HL-60 (cell line): Measurements from ENCODE around the gene PPP1R1C.

Experiments
- DNase-seq, 2 experiments: peaks; one replicate each; pipeline ENCODE4 v3.0.0-alpha.2; 2010 to 2020; ENCODE audit warnings: low read depth in 1 of 2, low spot score in 1 of 2
- H3K27ac ChIP-seq: fragments of 250-450 bp; sonication (Bioruptor Pico); replicated peaks from 2 replicates; pipeline ENCODE4 v1.5.1; 2020; ENCODE audit warnings: mild to moderate bottlenecking, moderate library complexity
- H3K27me3 ChIP-seq: fragments of 250-450 bp; sonication (Bioruptor Pico); 2 replicates; pipeline ENCODE4 v1.5.1; 2021; ENCODE audit warnings: mild to moderate bottlenecking, moderate library complexity; ENCODE audit not compliant: insufficient read depth, poor library complexity, severe bottlenecking
- H3K4me3 ChIP-seq: replicated peaks from 2 replicates; pipeline ENCODE4 v1.5.1; 2011; ENCODE audit warnings: mild to moderate bottlenecking, control low read depth, low read length; ENCODE audit not compliant: insufficient read depth
- GABPA ChIP-seq: IDR thresholded peaks from 2 replicates; pipeline ENCODE4 v1.6.1; 2012; ENCODE audit warnings: low read depth
- POLR2AphosphoS5 ChIP-seq: IDR thresholded peaks from 2 replicates; pipeline ENCODE4 v1.6.1; 2012; ENCODE audit warnings: low read depth
- SPI1 ChIP-seq: IDR thresholded peaks from 2 replicates; pipeline ENCODE4 v1.6.1; 2012; ENCODE audit warnings: low read depth, mild to moderate bottlenecking, borderline replicate concordance
- TF ChIP-seq, protein P1 (sequence below): IDR thresholded peaks from one replicate; pipeline ENCODE4 v1.5.1; 2011; ENCODE audit warnings: low read length, control low read depth, inconsistent platforms; ENCODE audit not compliant: insufficient read depth
- TF ChIP-seq, protein P2 (sequence below): IDR thresholded peaks from 2 replicates; pipeline ENCODE4 v1.6.1; 2012; ENCODE audit warnings: low read depth; ENCODE audit not compliant: insufficient replicate concordance

Gene PPP1R1C

DNA sequence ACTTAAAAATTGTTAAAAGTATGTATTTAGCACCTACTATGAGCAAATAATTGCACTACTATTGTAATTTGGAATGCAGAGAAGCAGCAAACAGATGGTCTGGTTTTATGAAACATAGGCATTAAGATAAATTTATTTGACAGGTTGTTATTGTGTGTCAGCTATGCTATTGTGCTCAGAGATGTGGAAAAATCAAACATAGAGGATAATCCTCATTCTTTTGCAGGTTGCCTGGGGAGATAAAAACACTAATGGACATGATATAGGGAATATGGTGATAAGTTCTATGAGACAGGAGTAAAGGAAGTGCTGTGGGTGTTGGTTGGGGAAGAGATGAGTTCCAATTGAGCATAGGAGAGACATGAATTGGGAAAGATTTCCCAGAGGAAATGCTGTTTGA is 71.3 kb downstream of the PPP1R1C start:
- TF ChIP-seq, protein P1, sequence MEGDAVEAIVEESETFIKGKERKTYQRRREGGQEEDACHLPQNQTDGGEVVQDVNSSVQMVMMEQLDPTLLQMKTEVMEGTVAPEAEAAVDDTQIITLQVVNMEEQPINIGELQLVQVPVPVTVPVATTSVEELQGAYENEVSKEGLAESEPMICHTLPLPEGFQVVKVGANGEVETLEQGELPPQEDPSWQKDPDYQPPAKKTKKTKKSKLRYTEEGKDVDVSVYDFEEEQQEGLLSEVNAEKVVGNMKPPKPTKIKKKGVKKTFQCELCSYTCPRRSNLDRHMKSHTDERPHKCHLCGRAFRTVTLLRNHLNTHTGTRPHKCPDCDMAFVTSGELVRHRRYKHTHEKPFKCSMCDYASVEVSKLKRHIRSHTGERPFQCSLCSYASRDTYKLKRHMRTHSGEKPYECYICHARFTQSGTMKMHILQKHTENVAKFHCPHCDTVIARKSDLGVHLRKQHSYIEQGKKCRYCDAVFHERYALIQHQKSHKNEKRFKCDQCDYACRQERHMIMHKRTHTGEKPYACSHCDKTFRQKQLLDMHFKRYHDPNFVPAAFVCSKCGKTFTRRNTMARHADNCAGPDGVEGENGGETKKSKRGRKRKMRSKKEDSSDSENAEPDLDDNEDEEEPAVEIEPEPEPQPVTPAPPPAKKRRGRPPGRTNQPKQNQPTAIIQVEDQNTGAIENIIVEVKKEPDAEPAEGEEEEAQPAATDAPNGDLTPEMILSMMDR: no peak
- TF ChIP-seq GABPA (no peak), POLR2AphosphoS5 (no peak), SPI1 (no peak)
- TF ChIP-seq, protein P2, sequence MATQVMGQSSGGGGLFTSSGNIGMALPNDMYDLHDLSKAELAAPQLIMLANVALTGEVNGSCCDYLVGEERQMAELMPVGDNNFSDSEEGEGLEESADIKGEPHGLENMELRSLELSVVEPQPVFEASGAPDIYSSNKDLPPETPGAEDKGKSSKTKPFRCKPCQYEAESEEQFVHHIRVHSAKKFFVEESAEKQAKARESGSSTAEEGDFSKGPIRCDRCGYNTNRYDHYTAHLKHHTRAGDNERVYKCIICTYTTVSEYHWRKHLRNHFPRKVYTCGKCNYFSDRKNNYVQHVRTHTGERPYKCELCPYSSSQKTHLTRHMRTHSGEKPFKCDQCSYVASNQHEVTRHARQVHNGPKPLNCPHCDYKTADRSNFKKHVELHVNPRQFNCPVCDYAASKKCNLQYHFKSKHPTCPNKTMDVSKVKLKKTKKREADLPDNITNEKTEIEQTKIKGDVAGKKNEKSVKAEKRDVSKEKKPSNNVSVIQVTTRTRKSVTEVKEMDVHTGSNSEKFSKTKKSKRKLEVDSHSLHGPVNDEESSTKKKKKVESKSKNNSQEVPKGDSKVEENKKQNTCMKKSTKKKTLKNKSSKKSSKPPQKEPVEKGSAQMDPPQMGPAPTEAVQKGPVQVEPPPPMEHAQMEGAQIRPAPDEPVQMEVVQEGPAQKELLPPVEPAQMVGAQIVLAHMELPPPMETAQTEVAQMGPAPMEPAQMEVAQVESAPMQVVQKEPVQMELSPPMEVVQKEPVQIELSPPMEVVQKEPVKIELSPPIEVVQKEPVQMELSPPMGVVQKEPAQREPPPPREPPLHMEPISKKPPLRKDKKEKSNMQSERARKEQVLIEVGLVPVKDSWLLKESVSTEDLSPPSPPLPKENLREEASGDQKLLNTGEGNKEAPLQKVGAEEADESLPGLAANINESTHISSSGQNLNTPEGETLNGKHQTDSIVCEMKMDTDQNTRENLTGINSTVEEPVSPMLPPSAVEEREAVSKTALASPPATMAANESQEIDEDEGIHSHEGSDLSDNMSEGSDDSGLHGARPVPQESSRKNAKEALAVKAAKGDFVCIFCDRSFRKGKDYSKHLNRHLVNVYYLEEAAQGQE: no peak
- Histone ChIP-seq H3K27me3 (no peaks in the 10 kb centered on the region), H3K27ac (no peak overlapping the region), H3K4me3 (no peak overlapping the region)
- DNase-seq: no peak

DNA sequence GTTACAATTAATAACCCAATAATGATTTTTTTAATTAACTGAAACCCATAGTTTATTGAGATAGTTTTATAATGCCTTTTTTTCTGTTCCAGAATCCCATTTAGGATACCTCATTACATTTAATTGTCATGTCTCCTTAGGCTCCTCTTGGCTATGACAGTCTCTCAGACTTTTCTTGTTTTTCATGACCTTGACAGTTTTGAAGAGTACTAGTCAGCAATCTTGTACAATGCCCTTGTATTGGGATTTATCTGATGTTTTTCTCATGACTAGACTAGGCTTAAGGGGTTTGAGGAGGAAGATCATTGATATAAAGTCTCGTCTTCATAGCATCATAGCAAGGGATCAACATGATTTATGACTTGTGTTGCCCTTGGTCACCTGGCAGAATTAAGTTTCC is 72.4 kb downstream of the PPP1R1C start:
- TF ChIP-seq, protein P2: no peak
- TF ChIP-seq, protein P1: no peak
- no peak for TF ChIP-seq SPI1
- TF ChIP-seq POLR2AphosphoS5: no peak
- no peak for TF ChIP-seq GABPA
- Histone ChIP-seq H3K27me3 (no peaks in the 10 kb centered on the region), H3K4me3 (no peak overlapping the region), H3K27ac (no peak overlapping the region)
- no peak for DNase-seq

DNA sequence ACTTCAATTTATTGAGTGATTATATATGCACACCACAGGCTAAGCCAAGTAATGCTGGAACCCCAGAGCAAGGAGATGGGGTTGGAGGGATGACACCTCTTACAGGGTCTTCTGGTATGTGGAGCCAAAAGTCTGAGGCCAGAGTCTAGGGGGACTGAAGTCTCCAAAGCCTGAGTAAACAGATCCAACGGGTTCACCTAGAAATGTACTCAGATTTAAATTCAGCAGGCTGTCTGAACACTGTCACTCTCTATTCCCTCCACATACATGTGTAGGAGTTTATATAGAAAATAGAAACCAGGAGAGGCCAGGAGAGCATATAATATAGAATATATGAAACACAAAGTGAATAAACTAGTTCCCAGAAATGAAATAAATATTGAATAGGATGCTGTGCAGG is 76.1 kb downstream of the PPP1R1C start:
- no peak for DNase-seq
- Histone ChIP-seq H3K27me3 (no peaks in the 10 kb centered on the region), H3K27ac (no peak overlapping the region), H3K4me3 (no peak overlapping the region)
- TF ChIP-seq, protein P2: no peak
- TF ChIP-seq SPI1 (no peak), GABPA (no peak)
- TF ChIP-seq, protein P1: no peak
